HG02588 (cell line): ENCODE measurements around the gene EEA1.

Source experiments
- ATAC-seq: cut with Tn5 transposase; IDR thresholded peaks from one replicate; pipeline ENCODE4 v1.9.1; 2021; ENCODE audit warnings: mild to moderate bottlenecking, moderate library complexity; ENCODE audit not compliant: unreplicated experiment

EEA1 gene

GRCh38 chr12:92938638-92939037 is 9.5 kb upstream of the EEA1 start:
- no peak for ATAC-seq

DNA sequence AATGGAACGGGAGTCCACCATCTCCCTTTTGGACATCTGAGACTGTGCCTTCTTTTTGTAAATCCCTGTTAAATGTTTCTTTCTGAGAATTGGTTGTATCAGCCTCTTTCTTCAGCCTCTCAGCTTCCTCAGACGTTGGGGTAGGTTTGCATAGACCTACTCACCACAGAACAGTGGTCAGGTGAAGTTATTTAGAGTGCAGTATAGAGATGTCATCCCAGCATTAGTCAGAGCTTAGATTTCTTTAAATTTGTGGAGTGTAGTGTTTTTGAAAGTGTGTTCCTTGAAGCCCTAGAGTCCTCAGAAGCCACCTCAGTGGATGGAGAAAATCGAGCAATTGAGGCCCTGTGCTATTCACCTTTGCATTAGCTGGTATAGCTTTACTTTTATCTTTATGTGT is 8.9 kb upstream of the EEA1 start:
- ATAC-seq, result peak; percentile 54

GRCh38 chr12:92933606-92934005 is 4.5 kb upstream of the EEA1 start:
- ATAC-seq, result no peak

- no peak for ATAC-seq
Observed at GRCh38 chr12:92930421-92930820, 1.3 kb upstream of the EEA1 start.

- ATAC-seq, result no peak
Observed at GRCh38 chr12:92929983-92930382, 888 bp upstream of the EEA1 start.

DNA sequence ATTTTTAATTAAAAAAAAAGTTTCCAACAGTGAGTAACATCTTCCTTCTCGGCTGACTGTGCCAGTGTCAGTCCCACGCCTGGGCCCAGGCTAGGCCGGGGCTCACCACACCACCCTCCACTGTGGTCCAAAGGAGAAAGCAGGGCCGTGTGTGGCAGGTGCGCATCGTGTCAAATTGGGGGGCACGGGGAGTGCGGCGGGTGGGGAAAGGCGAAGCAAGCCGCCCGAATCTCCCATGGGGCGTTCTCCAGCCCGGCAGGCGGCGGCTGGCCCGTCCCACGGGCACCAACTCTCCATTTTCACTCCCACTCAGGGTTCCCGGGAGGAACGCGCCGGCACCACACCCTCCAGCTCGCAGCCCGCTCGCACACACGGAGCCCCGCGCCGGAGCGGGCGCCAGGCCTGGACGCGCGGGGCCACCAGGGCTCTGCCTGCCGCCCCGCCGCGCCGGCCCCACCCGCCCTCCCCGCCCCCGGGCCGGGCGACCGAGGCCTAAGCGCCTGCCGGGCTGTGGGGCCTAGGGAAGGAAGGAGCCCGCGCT is 604 bp downstream of the EEA1 start:
- ATAC-seq, result peak; percentile 11

DNA sequence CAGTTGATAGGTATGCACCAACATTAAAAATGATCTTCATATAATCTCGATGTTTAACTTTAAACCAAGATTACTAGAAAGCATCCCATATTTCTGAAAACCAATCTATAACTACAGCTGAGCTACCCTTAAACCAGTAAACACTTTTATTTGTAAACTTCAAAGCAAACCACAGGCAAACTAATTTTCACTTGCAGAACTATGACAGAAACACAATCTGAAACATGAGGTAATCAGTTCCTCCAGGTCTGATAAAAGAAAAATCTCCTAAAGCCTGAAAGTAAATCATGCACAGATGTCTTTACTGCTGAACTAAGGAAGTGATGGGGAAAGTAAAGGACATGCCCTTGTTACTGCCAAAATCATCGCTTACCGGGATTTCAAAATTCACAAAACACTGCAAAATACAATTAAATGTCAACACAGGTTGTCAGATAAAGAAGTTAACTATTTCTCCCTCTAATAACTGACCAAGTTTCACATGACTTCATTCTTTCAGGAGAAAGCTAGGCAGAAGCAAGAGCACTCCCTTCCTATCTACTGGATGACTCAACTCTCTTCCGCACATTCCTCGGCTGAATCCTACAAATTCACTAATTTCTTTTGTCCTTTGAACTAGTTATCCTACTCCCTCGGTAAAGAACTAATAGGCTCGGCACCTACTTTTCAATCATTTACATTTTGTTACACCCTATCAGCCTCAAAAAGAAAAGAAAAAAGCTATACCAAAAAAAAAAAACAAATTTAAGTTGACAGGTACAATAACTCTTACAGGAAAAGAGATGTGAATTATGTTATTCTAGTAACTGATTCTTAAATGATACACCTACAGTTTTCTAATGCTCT is 1.4 kb downstream of the EEA1 start:
- ATAC-seq, result no peak

DNA sequence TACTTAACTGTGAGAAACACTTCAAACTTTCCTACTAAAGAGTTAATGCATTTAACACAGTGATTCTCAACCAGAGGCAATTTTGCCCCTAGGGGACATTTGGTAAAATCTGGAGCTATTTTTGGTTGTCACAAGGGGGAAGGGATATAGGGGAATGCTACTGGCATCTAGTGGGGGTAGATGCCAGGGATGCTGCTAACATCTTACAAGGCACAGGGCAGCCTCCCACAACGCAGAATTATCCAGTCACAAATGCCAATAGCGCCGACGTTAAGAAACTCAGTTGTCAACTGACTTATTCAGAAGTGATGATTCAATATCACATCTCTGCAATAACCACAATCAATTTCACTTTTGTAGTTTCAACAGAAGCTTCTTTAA is 2.0 kb downstream of the EEA1 start:
- ATAC-seq, result no peak

DNA sequence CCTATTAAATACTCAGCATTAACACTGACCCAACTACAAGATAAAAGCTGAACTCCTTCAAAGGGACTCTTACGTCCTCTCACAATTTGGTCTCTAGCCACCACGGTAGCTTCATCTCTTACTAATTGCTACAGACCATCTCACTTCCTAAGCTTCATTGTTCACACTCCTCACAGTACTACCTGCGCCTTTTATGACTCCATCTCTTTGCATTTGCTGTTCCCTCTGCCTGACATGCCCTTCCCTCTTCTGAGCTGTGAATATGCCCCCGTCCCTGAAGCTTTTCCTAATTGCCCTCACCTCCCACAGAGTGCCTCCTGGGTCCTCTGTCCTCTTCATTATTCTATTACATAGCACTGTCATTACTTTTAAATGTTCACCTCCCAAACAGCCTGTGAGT is 2.5 kb downstream of the EEA1 start:
- ATAC-seq, result no peak

DNA sequence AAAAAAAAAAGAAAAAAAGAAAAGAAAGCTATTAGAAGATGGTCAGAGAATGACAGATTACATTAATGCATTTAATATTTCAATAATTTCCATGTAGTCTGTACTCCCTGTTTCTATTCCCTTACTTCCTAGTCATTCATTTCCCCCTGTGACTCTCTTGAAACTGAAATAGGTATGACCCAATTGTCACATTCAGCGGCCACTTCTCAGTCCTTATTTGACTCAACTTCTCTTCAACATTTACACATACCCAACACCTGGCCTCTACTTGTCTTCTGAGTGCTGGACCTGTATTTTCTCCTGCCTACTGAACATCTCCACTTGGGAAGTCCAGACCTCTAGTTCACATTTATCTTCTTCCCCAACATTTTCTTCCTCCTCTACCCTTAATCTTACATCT is 7.2 kb downstream of the EEA1 start:
- ATAC-seq, result peak; percentile 77

DNA sequence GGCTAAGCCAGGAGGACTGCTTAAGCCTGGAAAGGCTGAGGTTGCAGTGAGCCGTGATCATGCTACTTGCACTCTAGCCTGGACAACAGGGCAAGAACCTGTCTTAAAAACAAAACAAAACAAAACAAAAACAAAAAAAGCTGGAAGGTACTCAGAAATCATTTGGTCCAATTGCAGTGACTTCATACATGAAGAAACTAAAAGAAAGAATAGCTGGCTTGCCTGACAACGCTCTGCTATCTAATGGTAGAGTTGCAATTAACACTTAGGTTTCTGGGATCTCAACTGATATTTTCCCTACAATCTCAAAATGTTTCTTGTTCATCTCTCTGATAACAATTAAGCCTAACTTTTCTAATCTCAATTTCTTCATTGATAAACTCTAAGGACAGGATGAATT is 13.7 kb downstream of the EEA1 start:
- no peak for ATAC-seq

DNA sequence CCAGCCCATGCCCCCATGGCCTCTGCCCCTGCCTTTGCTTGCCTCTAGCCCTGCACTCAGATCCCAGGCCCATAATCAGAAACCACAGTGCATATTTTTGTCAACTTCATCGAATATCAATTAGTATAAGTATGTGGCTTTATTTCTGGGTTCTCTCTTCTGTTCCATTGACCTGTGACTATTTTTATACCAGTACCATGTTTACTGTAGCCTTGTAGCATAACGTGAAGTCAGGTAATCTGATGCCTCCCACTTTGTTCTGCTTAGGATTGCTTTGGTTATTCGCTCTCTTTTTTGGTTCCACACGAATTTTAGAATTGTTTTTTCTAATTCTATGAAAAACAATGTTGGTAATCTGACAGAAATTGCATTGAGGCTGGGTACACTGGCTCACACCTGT is 14.9 kb downstream of the EEA1 start:
- no peak for ATAC-seq

DNA sequence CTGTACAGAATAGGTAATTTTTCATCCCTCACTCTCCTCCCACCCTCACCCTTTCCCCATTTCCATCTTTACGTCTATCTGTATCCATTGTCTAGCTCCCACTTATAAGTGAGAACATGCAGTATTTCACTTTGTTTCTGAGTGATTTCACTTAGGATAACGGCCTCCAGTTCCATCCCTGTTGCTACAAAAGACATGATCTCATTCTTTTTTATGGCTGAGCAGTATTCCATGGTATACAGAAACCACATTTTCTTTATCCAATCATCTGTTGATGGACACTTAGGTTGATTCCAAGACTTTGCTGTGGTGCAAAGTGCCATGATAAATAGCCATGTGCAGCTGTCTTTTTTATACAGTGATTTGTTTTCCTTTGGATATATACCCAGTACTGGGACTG is 16.4 kb downstream of the EEA1 start:
- no peak for ATAC-seq

GRCh38 chr12:92912052-92912451 is 17.0 kb downstream of the EEA1 start:
- ATAC-seq, result no peak

- no peak for ATAC-seq
Observed at GRCh38 chr12:92911339-92911738, 17.8 kb downstream of the EEA1 start.

GRCh38 chr12:92908108-92908507 is 21.0 kb downstream of the EEA1 start:
- ATAC-seq, result no peak

- ATAC-seq, result no peak
Observed at GRCh38 chr12:92905811-92906554, 23.1 kb downstream of the EEA1 start.

GRCh38 chr12:92905258-92905810 is 23.8 kb downstream of the EEA1 start:
- ATAC-seq, result no peak

GRCh38 chr12:92900941-92901340 is 28.2 kb downstream of the EEA1 start:
- no peak for ATAC-seq

GRCh38 chr12:92899386-92900001 is 29.6 kb downstream of the EEA1 start:
- no peak for ATAC-seq

- no peak for ATAC-seq
Observed at GRCh38 chr12:92898755-92899154, 30.3 kb downstream of the EEA1 start.
